Measurements from ENCODE around the gene KCNIP4.
"Not testable (repeated sequence)": the region's sequence is repeated elsewhere in the genome, so short reads cannot be mapped to it uniquely, and the experiment has no call there.

Gene KCNIP4

GRCh38 chr4:21948347-21949072 is at the start of gene KCNIP4:
Gene KCNIP4 (minus strand): TSS chr4:21948772.
- no peak for DNase-seq (ENCODE audit: low read depth in 1 of 2, low spot score in 1 of 2)

DNA sequence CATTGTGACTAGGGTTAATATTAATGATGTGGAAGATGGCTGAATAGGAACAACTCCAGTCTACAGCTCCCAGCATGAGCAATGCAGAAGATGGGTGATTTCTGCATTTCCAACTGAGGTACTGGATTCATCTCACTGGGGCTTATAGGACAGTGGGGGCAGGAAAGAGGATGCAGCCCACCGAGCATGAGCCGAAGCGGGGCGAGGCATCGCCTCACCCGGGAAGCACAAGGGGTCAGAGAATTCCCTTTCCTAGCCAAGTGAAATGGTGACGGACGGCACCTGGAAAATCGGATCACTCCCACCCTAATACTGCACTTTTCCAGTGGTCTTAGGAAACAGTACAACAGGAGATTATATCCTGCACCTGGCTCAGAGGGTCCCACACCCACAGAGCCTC is 48.0 kb upstream of the KCNIP4 start:
- not testable (repeated sequence) for DNase-seq (ENCODE audit: low read depth in 1 of 2, low spot score in 1 of 2)

DNA sequence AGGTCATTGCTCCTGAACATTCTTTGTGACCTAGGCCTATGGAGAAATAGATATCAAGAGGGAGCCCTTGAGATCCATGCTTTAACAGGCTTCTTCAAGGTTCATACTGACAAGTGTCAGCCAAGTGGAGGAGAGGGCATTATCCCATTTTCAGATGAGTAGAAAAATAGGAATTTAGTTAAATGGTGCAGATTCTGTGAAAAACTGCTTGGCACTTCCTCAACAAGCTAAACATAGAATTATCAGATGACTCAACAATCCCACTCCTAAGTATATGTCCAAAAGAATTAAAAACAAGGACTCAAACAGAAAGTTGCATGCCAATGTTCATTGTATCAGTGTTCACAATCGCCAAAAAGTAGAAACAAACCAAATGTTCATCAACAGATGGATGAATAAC is 43.8 kb upstream of the KCNIP4 start:
- no peak for DNase-seq (ENCODE audit: low read depth in 1 of 2, low spot score in 1 of 2)

- no peak for DNase-seq (ENCODE audit: low read depth in 1 of 2, low spot score in 1 of 2)
Measured at GRCh38 chr4:21991562-21991961, 43.0 kb upstream of the KCNIP4 start.

DNA sequence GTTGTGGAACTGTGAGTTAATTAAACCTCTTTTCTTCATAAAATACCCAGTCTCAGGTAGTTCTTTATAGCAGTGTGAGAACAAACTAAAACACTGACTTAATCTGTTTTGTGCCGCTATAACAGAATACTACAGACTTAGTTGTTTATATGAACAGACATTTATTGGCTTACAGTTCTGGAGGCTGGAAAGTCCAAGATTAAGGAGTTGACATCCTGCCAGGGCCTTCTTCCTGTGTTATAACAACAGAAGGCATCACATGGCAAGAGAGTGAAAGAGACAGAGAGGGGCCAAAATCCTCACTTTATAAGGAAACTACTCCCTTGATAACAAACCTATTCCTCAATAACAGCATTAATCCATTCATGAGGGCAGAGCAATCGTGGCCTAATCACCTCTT is 42.5 kb upstream of the KCNIP4 start:
- no peak for DNase-seq (ENCODE audit: low read depth in 1 of 2, low spot score in 1 of 2)

- no peak for DNase-seq (ENCODE audit: low read depth in 1 of 2, low spot score in 1 of 2)
Measured at GRCh38 chr4:21989351-21989750, 40.8 kb upstream of the KCNIP4 start.

DNA sequence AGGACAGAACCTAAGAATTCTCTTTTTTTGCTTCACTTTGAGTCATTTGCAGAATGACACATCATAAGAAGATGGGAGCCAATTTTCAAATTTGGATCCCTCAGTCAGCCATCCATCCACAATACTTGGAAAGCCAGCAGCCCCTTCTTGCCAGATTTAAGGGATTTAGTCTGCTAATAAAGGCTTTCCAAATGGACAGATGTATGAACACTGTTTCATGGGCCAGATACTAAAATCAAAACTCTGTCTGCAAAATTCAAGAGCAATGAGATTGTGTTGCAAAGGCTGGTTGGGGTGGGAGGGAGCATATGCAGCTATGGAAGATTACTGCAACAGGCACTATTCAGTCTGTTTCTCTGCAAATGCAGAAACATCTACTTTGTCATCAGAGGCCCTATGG is 37.7 kb upstream of the KCNIP4 start:
- no peak for DNase-seq (ENCODE audit: low read depth in 1 of 2, low spot score in 1 of 2)

GRCh38 chr4:21982087-21982486 is 33.5 kb upstream of the KCNIP4 start:
- no peak for DNase-seq (ENCODE audit: low read depth in 1 of 2, low spot score in 1 of 2)

DNA sequence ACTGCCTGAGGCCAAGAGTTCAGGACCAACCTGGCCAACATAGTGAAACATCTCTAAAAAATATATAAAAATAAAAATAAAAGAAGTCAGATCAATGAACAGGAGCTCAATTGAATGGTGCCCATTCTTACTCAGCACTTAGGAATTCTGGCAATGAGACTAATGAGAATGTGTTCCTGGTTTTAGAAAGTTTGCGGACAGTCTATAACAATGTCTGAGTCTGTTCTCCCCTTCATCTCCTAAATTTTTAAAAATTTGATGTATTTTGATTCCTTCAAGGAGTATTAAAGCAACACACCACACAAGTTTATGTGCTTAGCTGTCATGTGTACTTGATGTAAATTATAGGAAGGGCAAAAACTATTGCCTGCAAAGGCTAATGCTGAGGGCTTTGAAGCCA is 30.6 kb upstream of the KCNIP4 start:
- no peak for DNase-seq (ENCODE audit: low read depth in 1 of 2, low spot score in 1 of 2)

DNA sequence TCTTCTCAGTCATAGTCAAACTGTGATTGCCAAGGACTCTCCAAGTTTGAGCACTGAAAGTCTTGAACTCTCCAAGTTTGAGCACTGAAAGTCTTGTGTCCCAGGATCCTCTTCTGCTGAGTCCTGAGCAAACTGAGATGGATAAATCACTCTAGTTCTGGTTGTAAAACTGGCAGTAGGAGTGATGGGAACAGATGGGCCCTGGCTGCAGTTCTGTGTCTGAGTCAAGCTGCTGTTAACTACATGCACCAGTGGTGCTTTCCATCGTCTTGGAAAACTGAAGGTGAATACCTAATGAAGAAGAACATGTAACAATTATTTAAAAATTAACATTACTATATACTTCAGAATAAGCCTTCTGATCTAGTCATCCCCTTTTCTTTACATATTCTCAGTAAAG is 27.6 kb upstream of the KCNIP4 start:
- DNase-seq (ENCODE audit: low read depth in 1 of 2, low spot score in 1 of 2), result no peak

DNA sequence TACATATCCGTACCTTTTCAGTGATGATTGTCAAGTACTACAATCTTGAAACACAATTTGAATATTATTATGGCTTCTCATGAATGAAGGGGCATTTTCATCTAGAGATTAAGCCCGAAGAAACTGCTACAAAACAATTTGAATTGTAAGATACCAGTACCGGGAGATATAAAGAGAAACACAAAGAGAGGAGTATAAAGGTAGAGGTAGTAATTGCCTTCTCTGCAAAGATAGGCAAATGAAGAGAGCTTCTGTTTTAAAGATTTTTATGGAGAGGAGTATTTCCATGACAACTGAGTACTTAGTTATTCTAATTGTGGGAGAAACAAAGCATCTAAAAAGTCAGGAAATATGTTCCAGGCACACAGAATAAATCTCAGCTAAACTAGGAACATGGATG is 25.3 kb upstream of the KCNIP4 start:
- no peak for DNase-seq (ENCODE audit: low read depth in 1 of 2, low spot score in 1 of 2)

- no peak for DNase-seq (ENCODE audit: low read depth in 1 of 2, low spot score in 1 of 2)
Measured at GRCh38 chr4:21964762-21965319, 16.3 kb upstream of the KCNIP4 start.

DNA sequence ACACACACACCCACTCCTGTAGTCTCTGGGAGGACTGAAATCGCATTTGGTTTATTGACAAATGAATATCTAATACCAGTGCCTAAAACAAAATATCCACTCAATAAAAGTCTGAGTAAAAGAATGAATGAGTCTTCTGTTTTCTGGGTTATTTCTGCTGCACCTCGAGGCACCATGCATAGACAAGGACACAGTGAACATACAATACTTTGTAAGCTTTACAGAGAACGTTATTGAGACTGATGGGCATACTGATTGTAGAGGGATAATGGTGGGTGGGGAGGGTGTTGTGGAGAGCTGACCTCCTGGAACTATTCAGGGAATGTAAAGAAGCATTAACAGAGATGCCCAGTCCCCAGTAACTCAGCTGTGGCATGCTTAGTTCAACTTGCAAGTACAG is 14.1 kb upstream of the KCNIP4 start:
- DNase-seq (ENCODE audit: low read depth in 1 of 2, low spot score in 1 of 2), result no peak

DNA sequence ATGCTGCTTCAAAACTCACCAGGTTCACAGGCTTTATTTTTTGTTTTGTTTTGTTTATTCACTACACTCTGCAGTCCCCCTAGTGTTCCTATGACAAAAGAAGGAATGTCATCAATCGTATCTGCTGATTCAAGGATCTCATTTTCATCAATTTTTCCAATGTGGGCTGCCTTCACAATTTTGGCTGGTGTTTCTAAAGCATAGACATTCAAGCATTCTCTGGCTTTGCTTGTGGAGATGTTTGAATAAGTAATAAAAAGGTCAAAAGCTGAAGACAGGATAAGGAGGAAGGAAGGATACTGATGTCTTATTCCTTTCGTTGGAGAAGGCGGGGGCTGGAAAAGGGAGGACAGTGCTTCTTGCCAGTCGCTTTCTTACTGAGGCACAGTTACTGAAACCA is 12.2 kb upstream of the KCNIP4 start:
- no peak for DNase-seq (ENCODE audit: low read depth in 1 of 2, low spot score in 1 of 2)

- DNase-seq (ENCODE audit: low read depth in 1 of 2, low spot score in 1 of 2), result no peak
Measured at GRCh38 chr4:21954916-21955315, 6.3 kb upstream of the KCNIP4 start.

GRCh38 chr4:21953653-21954052 is 5.1 kb upstream of the KCNIP4 start:
- no peak for DNase-seq (ENCODE audit: low read depth in 1 of 2, low spot score in 1 of 2)

- no peak for DNase-seq (ENCODE audit: low read depth in 1 of 2, low spot score in 1 of 2)
Measured at GRCh38 chr4:21952549-21952948, 4.0 kb upstream of the KCNIP4 start.

- no peak for DNase-seq (ENCODE audit: low read depth in 1 of 2, low spot score in 1 of 2)
Measured at GRCh38 chr4:21949073-21949457, 493 bp upstream of the KCNIP4 start.

DNA sequence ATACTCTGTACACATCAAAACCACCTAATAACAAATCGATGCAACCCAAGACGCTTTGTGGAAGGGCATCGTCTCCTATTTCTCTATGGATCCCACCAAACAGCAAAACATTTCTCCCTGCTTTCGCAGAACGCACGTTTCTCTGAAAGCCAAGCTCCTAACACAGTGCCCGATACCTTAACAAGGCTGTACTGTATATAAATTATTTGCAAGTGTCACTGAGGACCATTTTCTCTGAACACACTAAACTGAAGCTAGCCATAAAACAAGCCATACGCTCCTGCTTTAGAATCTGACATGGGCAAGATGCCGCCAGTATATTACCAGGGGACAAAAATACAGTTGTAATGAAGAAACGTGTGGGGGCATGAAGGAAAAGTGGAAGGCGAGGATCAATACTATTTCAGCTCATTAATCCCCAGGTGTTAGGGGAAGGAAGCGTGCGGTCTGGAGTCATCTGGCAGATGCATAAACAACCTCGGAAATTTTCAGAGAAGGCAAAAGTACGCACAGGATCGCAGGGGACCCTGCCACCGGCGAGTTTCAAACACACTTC is 703 bp downstream of the KCNIP4 start:
- DNase-seq (ENCODE audit: low read depth in 1 of 2, low spot score in 1 of 2), result no peak

DNA sequence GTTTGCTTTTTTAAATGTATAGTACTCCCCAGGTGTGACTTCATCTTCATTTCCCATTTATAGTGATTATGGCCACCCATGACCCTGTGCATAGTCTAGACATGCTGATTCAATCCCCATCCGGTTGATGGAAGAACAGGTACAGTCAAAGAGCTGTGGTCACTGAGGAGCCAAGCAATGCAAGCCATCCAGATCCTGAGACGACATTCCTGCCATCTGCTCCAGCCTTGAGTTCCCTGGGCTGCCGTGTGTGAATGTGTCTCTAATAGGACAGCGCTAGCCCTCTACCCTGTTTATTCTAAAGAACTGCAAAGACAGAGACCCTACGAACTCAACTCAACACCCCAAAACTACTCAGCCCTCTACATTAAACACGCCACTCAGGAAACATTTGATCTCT is 1.7 kb downstream of the KCNIP4 start:
- no peak for DNase-seq (ENCODE audit: low read depth in 1 of 2, low spot score in 1 of 2)

- DNase-seq (ENCODE audit: low read depth in 1 of 2, low spot score in 1 of 2), result no peak
Measured at GRCh38 chr4:21921526-21922180, 26.9 kb downstream of the KCNIP4 start.

- no peak for DNase-seq (ENCODE audit: low read depth in 1 of 2, low spot score in 1 of 2)
Measured at GRCh38 chr4:21915761-21916160, 32.8 kb downstream of the KCNIP4 start.
